Measurements from ENCODE around the gene ERP44.

ERP44 gene

DNA sequence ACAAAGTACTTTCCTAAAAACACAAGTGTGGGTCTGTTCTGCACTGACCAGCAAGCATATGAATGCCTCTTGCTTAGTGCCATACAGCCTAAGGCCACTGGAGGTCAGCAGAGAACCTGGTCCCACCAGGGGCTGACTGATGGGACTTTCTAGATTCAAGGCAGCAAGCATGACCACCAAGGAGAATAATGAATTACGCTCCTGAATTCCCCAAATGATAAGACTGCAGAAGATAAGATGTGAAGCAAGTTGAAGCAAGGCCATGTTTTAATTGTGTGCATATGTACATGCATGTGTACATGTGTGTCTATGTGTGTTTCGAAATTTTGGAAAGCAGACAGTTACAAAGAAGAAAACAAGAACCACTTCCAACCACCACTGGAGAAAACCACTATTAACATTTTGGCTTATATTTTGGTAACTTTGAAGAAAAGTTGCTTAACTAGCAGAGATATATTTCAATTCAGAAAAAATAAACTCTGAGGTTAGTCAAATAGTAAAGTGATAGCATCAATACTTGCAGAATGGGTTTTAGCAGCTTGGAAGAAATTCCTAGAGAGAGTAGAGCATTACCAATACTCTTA, 70.5 kb downstream of the ERP44 start:
- Histone ChIP-seq H3K4me2 (ENCODE audit: low read length) (0 out of 2 replicates have a peak overlapping the region, but pooled peaks have one; percentile 10), H3K27ac (ENCODE audit: low read depth, low read length) (no peak overlapping the region), H3K79me2 (ENCODE audit: control insufficient read depth, low read length) (peaks cover 38% of the 10 kb centered on the region), H3K27me3 (ENCODE audit: control insufficient read depth, low read length) (no peaks in the 10 kb centered on the region), H3F3A (ENCODE audit: control insufficient read depth, insufficient read depth) (peaks cover 7% of the 10 kb centered on the region; the same call in 1 of the 2 replicates), H3K9me3 (ENCODE audit: control insufficient read depth, insufficient read depth, low read length) (no peaks in the 10 kb centered on the region; the same call in 1 of the 2 replicates), H4K20me1 (ENCODE audit: control insufficient read depth, insufficient read depth, low read depth, low read length) (no peaks in the 10 kb centered on the region), H3K36me3 (ENCODE audit: control insufficient read depth, low read length) (peaks cover 32% of the 10 kb centered on the region), H3K4me3 (ENCODE audit: low read length) (no peak overlapping the region), H3K4me1 (ENCODE audit: control insufficient read depth, low read length) (peaks cover 13% of the 10 kb centered on the region), H3K9me2 (replicated peaks; ENCODE audit: control insufficient read depth, low read length) (no peaks in the 10 kb centered on the region)
- TF ChIP-seq EZH2phosphoT487 (IDR thresholded peaks at IDR 0.05; ENCODE audit: borderline replicate concordance, low read length) = no peak
- TF ChIP-seq, protein P1, sequence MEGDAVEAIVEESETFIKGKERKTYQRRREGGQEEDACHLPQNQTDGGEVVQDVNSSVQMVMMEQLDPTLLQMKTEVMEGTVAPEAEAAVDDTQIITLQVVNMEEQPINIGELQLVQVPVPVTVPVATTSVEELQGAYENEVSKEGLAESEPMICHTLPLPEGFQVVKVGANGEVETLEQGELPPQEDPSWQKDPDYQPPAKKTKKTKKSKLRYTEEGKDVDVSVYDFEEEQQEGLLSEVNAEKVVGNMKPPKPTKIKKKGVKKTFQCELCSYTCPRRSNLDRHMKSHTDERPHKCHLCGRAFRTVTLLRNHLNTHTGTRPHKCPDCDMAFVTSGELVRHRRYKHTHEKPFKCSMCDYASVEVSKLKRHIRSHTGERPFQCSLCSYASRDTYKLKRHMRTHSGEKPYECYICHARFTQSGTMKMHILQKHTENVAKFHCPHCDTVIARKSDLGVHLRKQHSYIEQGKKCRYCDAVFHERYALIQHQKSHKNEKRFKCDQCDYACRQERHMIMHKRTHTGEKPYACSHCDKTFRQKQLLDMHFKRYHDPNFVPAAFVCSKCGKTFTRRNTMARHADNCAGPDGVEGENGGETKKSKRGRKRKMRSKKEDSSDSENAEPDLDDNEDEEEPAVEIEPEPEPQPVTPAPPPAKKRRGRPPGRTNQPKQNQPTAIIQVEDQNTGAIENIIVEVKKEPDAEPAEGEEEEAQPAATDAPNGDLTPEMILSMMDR (IDR thresholded peaks at IDR 0.05; ENCODE audit: low read depth, low read length, poor library complexity, severe bottlenecking) = peak; percentile 88

- H3K36me3 ChIP-seq (ENCODE audit: control insufficient read depth, low read length) = peaks cover 25% of the 10 kb centered on the region
- no peaks in the 10 kb centered on the region for H3K27me3 ChIP-seq (ENCODE audit: control insufficient read depth, low read length)
- no peaks in the 10 kb centered on the region for H3K9me2 ChIP-seq (replicated peaks; ENCODE audit: control insufficient read depth, low read length)
- peaks cover 13% of the 10 kb centered on the region for H3K4me1 ChIP-seq (ENCODE audit: control insufficient read depth, low read length)
- no peak overlapping the region for H3K4me2 ChIP-seq (ENCODE audit: low read length)
- no peaks in the 10 kb centered on the region for H3K9me3 ChIP-seq (ENCODE audit: control insufficient read depth, insufficient read depth, low read length)
- peaks cover 7% of the 10 kb centered on the region; the same call in 1 of the 2 replicates for H3F3A ChIP-seq (ENCODE audit: control insufficient read depth, insufficient read depth)
- peaks cover 35% of the 10 kb centered on the region for H3K79me2 ChIP-seq (ENCODE audit: control insufficient read depth, low read length)
- no peak overlapping the region for H3K4me3 ChIP-seq (ENCODE audit: low read length)
- no peaks in the 10 kb centered on the region for H4K20me1 ChIP-seq (ENCODE audit: control insufficient read depth, insufficient read depth, low read depth, low read length)
- no peak overlapping the region for H3K27ac ChIP-seq (ENCODE audit: low read depth, low read length)
- TF ChIP-seq EZH2phosphoT487 (IDR thresholded peaks at IDR 0.05; ENCODE audit: borderline replicate concordance, low read length) = no peak
- TF ChIP-seq, protein P1 (IDR thresholded peaks at IDR 0.05; ENCODE audit: low read depth, low read length, poor library complexity, severe bottlenecking) = no peak
These were observed 71.3 kb downstream of the ERP44 start for GRCh38 chr9:100027543-100027942.

GRCh38 chr9:100021931-100022330, 76.9 kb downstream of the ERP44 start:
- H3K36me3 ChIP-seq (ENCODE audit: control insufficient read depth, low read length) = peaks cover 55% of the 10 kb centered on the region
- no peaks in the 10 kb centered on the region for H3F3A ChIP-seq (ENCODE audit: control insufficient read depth, insufficient read depth)
- H3K9me3 ChIP-seq (ENCODE audit: control insufficient read depth, insufficient read depth, low read length) = no peaks in the 10 kb centered on the region
- H3K9me2 ChIP-seq (replicated peaks; ENCODE audit: control insufficient read depth, low read length) = no peaks in the 10 kb centered on the region
- H3K4me1 ChIP-seq (ENCODE audit: control insufficient read depth, low read length) = peaks cover 3% of the 10 kb centered on the region; the same call in 1 of the 2 replicates
- H3K27ac ChIP-seq (ENCODE audit: low read depth, low read length) = no peak overlapping the region
- no peak overlapping the region for H3K4me3 ChIP-seq (ENCODE audit: low read length)
- TF ChIP-seq, protein P1 (IDR thresholded peaks at IDR 0.05; ENCODE audit: low read depth, low read length, poor library complexity, severe bottlenecking) = no peak
- TF ChIP-seq EZH2phosphoT487 (IDR thresholded peaks at IDR 0.05; ENCODE audit: borderline replicate concordance, low read length) = no peak
- no peaks in the 10 kb centered on the region for H3K27me3 ChIP-seq (ENCODE audit: control insufficient read depth, low read length)
- H3K79me2 ChIP-seq (ENCODE audit: control insufficient read depth, low read length) = peaks cover 14% of the 10 kb centered on the region
- no peak overlapping the region for H3K4me2 ChIP-seq (ENCODE audit: low read length)
- no peaks in the 10 kb centered on the region for H4K20me1 ChIP-seq (ENCODE audit: control insufficient read depth, insufficient read depth, low read depth, low read length)

All from DOHH2 (cell line).